A204.1 (cell line): ENCODE results near the gene TNFSF4.
"Not testable (repeated sequence)": the region's sequence is repeated elsewhere in the genome, so short reads cannot be mapped to it uniquely, and the experiment has no call there.

ENCODE experiments used
- FAIRE-seq: peaks from 2 replicates; lab custom pipeline; 2012; peaks lifted over from hg19 to GRCh38; lab: Jason Lieb, UNC

The TNFSF4 gene

GRCh38 chr1:173206816-173207568, at the start of gene TNFSF4:
TNFSF4 (minus strand) TSS chr1:173207331; CDS start chr1:173207176, 155 bp downstream.
- FAIRE-seq: no peak

DNA sequence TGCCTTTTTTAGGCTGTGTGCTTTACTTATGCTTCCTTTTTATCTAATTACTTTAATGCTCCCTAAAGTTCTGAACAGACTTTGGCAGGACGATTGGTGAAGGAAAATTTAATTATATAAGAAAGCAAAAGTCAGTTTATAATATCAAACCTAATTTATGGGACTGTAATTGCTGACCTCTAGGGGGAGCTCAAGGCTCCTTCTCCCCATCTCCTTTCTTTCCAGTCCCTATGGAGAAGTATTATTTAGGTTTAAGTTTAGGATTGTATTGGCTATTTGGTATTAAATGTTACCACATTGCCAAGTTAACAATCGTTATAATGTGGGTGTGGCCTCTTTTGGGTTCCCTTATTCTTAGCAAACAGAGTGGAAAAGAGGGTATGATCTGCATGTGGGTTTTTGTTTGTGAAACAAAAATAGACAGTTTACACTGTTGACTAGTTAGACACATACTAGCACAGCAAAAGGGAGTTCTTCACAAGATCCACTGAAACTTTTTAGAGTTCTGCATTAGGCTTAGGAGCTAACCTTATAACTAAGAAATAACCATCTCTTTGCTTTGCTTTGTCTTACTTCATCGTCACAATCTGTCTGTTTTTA, 48.2 kb upstream of the TNFSF4 start:
- FAIRE-seq: peak; percentile 59

GRCh38 chr1:173253046-173253445, 45.9 kb upstream of the TNFSF4 start:
- FAIRE-seq: no peak

DNA sequence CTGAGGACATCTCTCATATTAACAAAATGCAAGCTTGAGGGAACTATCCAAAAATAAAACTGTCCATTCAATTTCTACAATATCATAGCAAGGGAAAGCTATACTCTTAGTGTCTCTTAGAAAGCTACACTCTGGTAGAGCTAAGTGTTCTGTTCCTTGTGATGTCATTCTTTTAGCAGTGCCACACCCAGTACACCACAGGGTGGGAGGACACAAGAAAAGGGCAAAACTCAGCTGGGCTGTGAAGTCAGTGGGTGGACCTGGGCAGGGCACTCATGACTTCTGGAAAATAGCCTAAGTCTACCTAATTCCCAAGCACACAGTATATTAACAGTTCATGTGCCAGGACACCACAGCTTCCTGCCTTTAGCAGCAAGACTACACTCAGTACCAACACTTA, 42.2 kb upstream of the TNFSF4 start:
- FAIRE-seq: no peak

DNA sequence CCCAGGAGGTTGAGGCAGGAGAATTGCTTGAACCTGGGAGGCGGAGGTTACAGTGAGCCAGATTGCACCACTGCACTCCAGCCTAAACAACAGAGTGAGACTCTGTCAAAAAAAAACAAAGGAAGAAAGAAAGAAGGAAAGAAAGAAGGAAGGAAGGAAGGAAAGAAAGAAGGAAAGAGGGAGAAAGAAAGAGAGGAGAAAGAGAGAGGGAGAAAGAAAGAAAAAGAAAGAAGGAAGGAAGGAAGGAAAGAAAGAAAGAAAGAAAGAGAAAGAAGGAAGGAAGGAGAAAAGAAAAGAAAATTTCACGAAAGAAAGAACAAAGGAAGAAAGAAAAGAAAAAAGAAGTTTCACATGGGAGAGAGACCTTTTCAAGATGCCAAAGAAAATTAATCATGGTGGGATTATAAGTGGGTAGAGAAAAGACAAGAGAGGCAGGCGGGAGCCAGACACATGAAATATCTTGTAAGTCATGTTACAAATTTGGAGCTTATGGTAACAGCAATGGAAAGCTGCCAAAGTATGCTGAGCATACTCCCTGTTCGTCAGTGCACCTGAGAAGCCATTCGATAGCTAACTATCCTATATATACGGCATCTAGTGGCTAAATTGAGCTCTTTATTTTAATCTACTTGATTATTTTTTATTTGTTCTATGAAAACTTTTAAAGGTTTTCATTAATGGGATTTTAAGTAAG, 41.3 kb upstream of the TNFSF4 start:
- no peak for FAIRE-seq

- FAIRE-seq: no peak
These were observed 38.8 kb upstream of the TNFSF4 start for GRCh38 chr1:173245892-173246291.

- FAIRE-seq: no peak
These were observed 36.2 kb upstream of the TNFSF4 start for GRCh38 chr1:173243300-173243699.

- no peak for FAIRE-seq
These were observed 34.6 kb upstream of the TNFSF4 start for GRCh38 chr1:173241528-173242347.

- FAIRE-seq: no peak
These were observed 33.5 kb upstream of the TNFSF4 start for GRCh38 chr1:173240609-173241008.

- no peak for FAIRE-seq
These were observed 31.9 kb upstream of the TNFSF4 start for GRCh38 chr1:173239058-173239457.

GRCh38 chr1:173234899-173235298, 27.8 kb upstream of the TNFSF4 start:
- no peak for FAIRE-seq

DNA sequence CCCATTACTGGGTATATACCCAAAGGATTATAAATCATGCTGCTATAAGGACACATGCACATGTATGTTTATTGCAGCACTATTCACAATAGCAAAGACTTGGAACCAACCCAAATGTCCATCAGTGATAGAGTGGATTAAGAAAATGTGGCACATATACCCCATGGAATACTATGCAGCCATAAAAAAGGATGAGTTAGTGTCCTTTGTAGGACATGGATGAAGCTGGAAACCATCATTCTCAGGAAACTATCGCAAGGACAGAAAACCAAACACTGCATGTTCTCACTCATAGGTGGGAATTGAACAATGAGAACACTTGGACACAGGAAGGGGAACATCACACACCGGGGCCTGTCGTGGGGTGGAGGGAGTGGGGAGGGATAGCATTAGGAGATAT, 27.3 kb upstream of the TNFSF4 start:
- FAIRE-seq: not testable (repeated sequence)

DNA sequence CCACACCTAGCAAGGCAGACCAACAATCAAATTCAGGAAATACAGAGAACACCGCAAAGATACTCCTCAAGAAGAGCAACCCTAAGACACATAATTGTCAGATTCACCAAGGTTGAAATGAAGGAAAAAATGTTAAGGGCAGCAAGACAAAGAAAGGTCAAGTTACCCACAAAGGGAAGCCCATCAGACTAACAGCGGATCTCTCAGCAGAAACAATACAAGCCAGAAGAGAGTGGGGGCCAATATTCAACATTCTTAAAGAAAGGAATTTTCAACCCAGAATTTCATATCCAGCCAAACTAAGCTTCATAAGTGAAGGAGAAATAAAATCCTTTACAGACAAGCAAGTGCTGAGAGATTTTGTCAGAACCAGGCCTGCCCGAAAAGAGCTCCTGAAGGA, 21.9 kb upstream of the TNFSF4 start:
- FAIRE-seq: not testable (repeated sequence)

GRCh38 chr1:173224949-173225348, 17.8 kb upstream of the TNFSF4 start:
- no peak for FAIRE-seq

DNA sequence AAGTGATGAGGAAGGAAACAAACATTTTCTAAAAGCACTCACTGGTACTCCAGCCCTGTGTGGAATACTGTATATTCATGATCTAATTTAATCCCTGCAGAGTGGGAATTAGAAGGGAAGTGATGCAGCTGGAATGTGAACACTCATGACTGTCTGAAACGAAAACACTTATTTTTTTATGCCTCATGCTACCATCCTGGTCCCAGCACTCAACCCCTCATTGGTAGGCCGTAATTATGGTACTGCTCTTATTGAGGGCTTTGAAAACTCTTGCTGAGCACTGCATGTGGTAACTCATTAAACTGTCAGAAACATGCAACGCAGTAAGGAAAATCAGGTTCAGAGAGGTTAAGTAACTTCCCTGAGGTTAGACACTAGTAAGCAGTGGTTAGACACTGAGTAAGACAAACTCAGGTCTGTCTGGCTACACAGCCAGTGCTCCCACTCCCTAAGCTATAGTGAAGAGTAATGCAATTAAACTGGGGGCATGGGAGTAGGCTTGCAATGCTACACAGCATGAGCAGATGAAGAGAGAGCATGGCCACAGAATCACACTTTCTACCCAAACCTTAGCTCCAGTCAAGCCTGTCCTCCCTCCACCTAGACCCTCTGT, 17.3 kb upstream of the TNFSF4 start:
- FAIRE-seq: no peak

DNA sequence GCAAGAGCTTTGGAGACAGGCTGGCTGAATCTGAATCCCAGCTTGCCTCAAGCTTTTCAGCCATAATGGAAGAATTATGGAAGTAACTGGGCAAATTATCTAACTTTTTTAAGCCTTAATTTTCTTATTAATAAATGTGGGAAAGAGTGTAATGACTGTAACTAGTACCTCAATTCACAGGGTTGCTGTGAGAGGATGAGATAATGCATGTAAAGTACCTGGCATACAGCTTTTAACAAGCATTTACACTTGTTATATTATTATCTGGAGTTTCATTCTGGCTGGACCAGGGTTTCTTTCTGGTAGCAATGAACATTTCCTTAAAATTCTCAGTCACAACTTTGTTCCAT, 15.9 kb upstream of the TNFSF4 start:
- no peak for FAIRE-seq

DNA sequence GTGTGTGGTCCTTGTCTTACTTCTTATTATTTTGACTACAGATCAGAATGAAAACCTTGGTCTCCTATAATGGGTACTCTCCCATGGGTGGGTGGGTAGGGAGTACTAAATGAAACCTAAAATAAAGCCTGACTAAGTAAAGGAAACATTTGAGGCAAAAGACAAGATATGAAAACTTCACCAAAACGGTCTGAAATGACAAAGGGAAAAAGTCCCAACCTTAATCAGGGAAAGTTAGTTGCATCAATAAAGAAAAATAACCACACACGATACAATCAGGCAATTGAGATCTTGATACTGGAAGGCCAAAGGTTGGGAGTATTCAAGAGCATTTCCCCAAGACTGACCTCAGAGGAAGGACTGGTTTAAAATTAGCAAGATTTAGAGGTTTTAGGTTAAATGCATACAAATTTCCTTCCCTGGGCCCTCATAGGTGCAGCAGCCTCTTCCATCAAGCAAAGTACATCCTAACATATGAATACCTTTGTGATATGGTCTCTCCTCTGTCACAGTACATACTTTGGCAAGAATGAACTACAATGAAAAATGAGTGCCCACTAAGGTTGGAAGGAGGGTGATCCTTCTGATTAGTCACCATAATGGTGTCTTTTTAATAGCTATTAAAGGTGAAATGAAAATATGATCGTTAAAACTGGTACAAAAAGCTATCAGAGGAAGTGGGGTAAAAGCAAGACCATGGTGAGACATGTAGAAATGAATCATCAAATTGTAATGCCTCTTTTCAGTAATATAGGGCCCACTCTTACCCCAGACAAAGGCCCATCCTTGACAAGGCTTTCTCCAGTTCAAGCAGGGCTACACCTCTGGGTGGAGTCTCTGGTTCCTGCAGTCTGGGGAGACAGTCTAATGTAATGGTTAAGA, 15.3 kb upstream of the TNFSF4 start:
- FAIRE-seq: no peak

- FAIRE-seq: no peak
These were observed 13.0 kb upstream of the TNFSF4 start for GRCh38 chr1:173220157-173220556.

DNA sequence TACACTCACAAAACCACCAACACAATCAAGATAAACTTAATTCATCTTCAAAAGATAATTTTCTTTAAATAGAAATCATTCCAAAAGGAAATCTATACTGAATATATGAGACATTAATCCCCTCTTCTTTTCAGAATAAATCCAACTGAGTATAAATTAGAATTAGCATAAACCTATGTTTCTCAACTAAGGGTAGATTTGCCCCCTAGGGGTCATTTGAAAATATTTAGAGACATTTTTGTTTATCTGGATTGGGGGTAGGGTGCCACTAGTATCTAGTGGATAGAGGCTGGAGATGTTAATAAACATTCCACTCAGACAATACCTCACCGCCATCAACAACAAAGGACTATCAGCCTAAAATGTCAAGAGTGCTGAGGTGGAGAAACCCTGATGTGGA, 6.5 kb upstream of the TNFSF4 start:
- FAIRE-seq: no peak

DNA sequence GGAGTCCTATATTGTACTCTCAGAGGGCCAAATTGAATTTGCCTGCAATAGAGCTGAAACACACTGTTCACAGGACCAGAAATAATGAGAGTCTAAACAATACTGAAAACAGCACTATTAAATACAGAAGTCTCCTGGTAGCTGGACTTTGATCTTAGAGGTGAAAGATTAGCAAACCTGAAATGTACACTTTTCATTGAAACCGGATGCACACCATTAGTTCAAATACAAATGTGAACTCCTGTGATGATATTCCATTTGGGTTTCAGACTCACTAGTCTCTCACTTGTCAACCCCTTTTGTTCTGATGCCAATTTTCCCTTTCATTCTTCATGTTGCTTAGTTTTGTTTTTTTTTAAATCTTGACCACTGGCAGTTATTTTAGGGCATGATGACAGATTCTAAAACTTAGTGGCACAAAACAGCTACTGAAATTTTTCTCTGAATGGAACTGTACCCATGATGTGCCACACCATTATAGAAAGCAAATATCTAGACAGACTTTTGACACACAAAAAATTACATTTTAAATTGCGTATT, 5.9 kb upstream of the TNFSF4 start:
- no peak for FAIRE-seq

DNA sequence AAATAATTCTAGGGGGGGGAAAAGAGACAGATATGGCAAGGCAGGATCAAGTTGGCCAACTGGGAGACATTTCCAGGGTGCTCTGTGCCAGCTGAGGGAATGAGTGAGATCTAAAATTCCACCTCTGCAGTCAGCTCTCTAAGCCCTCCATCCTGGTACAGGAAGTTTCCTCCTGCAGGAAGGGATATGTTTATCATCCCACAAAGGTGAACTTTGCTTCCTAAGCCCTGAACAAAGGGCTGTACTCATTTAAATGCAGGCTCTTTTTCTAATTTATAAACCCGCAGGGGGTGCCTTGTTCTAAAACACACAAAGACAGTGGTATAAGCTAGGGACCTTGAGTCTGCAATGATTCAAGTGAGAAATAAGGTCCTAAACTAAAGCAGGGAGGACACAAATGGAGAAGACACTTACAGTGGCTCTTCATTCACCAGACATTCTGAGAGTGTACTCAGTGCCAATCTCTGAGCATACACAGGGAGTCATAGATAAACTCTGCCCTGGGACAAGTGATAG, 3.6 kb upstream of the TNFSF4 start:
- no peak for FAIRE-seq
